ENCODE data around the gene LYST.

LYST gene

DNA sequence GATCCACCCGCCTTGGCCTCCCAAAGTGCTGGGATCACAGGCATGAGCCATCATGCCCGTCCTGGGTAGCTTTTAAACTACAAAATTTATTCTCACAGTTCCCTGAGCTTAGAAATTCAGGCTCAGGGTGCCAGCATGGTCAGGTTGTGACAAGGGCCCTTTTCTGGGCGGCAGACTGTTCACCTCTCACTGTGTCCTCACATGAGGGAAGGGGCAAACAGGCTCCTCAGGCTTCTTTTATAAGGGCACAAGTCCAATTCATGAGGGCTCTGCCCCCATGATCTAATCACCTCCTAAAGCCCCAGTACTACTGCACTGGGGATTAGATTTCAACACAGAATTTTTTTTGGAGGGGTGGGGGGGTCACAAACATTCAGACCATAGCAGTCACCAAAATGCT is 253.9 kb downstream of the LYST start:
- H3K27me3 Mint-ChIP-seq (ENCODE audit: low read depth, poor library complexity) = peaks cover 3% of the 10 kb centered on the region
- H3K36me3 Mint-ChIP-seq (ENCODE audit: low read depth) = no peaks in the 10 kb centered on the region
- no peak overlapping the region for H3K27ac Mint-ChIP-seq
- H3K9me3 Mint-ChIP-seq = no peaks in the 10 kb centered on the region
- no peak for DNase-seq
- peaks cover 12% of the 10 kb centered on the region for H3K4me1 Mint-ChIP-seq
- no peak for TF ChIP-seq CTCF (IDR thresholded peaks at IDR 0.05)
- H3K4me3 Mint-ChIP-seq = no peak overlapping the region
